MCF 10A (cell line): ENCODE results near the gene GFM1. TPM values are rescaled to one million over a fixed set of nuclear protein-coding genes. Genes with fewer than 3 reads are reported as not detected.

Source experiments
- BruUV-seq: library from RNA; stranded (reverse); fragments of 400-500 nt; replicated peaks from 2 replicates; lab custom pipeline; 2021; lab: Mats Ljungman, UMichigan
- CTCF ChIA-PET: fragments of 300-600 bp; sonication (Branson Sonifier 250); formaldehyde crosslinking; extraction: SDS; loops from one replicate; lab custom pipeline; 2021; ENCODE audit warnings: antibody characterized with exemption, inconsistent platforms; lab: Yijun Ruan, JAX
- POLR2A ChIA-PET: fragments of 300-600, 350-650 bp; sonication (Branson Sonifier 250); formaldehyde crosslinking; extraction: SDS; loops from one replicate; lab custom pipeline; 2020; ENCODE audit warnings: antibody characterized with exemption, inconsistent platforms; lab: Yijun Ruan, JAX
- DNase-seq: peaks from one replicate; pipeline ENCODE4 v3.0.0-alpha.2; 2018; ENCODE audit not compliant: unreplicated experiment
- H3K27ac Mint-ChIP-seq: one replicate; pipeline ENCODE4 v1.8.0; 2022; ENCODE audit warnings: mild to moderate bottlenecking, low read depth, mixed read lengths; ENCODE audit not compliant: unreplicated experiment
- H3K27me3 Mint-ChIP-seq: one replicate; pipeline ENCODE4 v1.8.0; 2022; ENCODE audit warnings: mixed read lengths; ENCODE audit not compliant: insufficient read depth, unreplicated experiment
- H3K36me3 Mint-ChIP-seq: one replicate; pipeline ENCODE4 v1.8.0; 2022; ENCODE audit warnings: mild to moderate bottlenecking, moderate library complexity, mixed read lengths; ENCODE audit not compliant: insufficient read depth, unreplicated experiment
- H3K4me1 Mint-ChIP-seq: one replicate; pipeline ENCODE4 v1.8.0; 2022; ENCODE audit warnings: mixed read lengths; ENCODE audit not compliant: insufficient read depth, unreplicated experiment
- H3K4me3 Mint-ChIP-seq: one replicate; pipeline ENCODE4 v1.8.0; 2022; ENCODE audit warnings: mild to moderate bottlenecking, moderate library complexity, mixed read lengths; ENCODE audit not compliant: unreplicated experiment
- H3K9me3 Mint-ChIP-seq: one replicate; pipeline ENCODE4 v1.8.0; 2022; ENCODE audit warnings: mixed read lengths; ENCODE audit not compliant: unreplicated experiment
- CTCF ChIP-seq: fragments of 200-600 bp; IDR thresholded peaks from one replicate; pipeline ENCODE4 v1.8.0; 2022; ENCODE audit warnings: antibody characterized with exemption, mild to moderate bottlenecking; ENCODE audit not compliant: unreplicated experiment
- intact Hi-C: fragments of 100-400 bp; cut with micrococcal nuclease; formaldehyde crosslinking; loops from 2 replicates; pipeline ENCODE4 v1.14.1; 2022
- total RNA-seq: library from RNA; stranded (reverse); gene quantifications from 2 replicates; pipeline ENCODE4 v1.2.3, GENCODE V29; 2022

GFM1 gene
- total RNA-seq, 1 experiment from 2014 or later = 53.9 TPM

- ChIA-PET CTCF (interaction anchor here (0.6 to 0.9 kb wide), 4 partner anchors 8 to 1120 kb away, joined by 3 read pairs; partner anchors contain the start of gene GFM1), POLR2A (interaction anchor here (1.0 kb wide), 1 partner anchor 19 kb away, joined by 3 read pairs; no protein-coding TSS in a partner anchor)
- H3K36me3 Mint-ChIP-seq = peaks cover 89% of the 10 kb centered on the region
- H3K27me3 Mint-ChIP-seq = no peaks in the 10 kb centered on the region
- no TSS peak for BruUV-seq
- H3K4me1 Mint-ChIP-seq = no peaks in the 10 kb centered on the region
- TF ChIP-seq CTCF = no peak
- DNase-seq = no peak
- H3K27ac Mint-ChIP-seq = no peak overlapping the region
- no peaks in the 10 kb centered on the region for H3K9me3 Mint-ChIP-seq
- H3K4me3 Mint-ChIP-seq = no peak overlapping the region
- intact Hi-C loops = no loop called here
Measured at GRCh38 chr3:158652463-158652862, 8.1 kb downstream of the GFM1 start.

- intact Hi-C loops = loop anchor here (1.0 to 5.0 kb wide), 2 partner anchors 68 to 132 kb away; no protein-coding TSS in a partner anchor
- Mint-ChIP-seq H3K4me3 (no peak overlapping the region), H3K4me1 (no peaks in the 10 kb centered on the region), H3K27ac (no peak overlapping the region), H3K27me3 (no peaks in the 10 kb centered on the region), H3K36me3 (peaks cover 55% of the 10 kb centered on the region), H3K9me3 (no peaks in the 10 kb centered on the region)
- DNase-seq = no peak
- CTCF ChIA-PET = interaction anchor here (0.5 to 4.3 kb wide), 27 partner anchors 9 to 1981 kb away, joined by 3 to 72 read pairs (median 3); partner anchors contain the start of genes GFM1 and LXN
- POLR2A ChIA-PET = interaction anchor here (0.8 to 2.6 kb wide), 5 partner anchors 10 to 143 kb away, joined by 3 to 12 read pairs (median 5); partner anchors contain the start of genes LXN and MFSD1
- BruUV-seq = no TSS peak
- no peak for TF ChIP-seq CTCF
Measured at GRCh38 chr3:158658889-158659288, 14.6 kb downstream of the GFM1 start.

- BruUV-seq = no TSS peak
- DNase-seq = peak; percentile 74
- Mint-ChIP-seq H3K4me3 (no peak overlapping the region), H3K9me3 (no peaks in the 10 kb centered on the region), H3K27ac (no peak overlapping the region), H3K36me3 (peaks cover 48% of the 10 kb centered on the region), H3K27me3 (no peaks in the 10 kb centered on the region), H3K4me1 (no peaks in the 10 kb centered on the region)
- POLR2A ChIA-PET = interaction anchor here (0.6 to 2.6 kb wide), 4 partner anchors 9 to 975 kb away, joined by 3 to 12 read pairs (median 8); partner anchors contain the start of gene LXN
- intact Hi-C loops = loop anchor here (1.0 to 5.0 kb wide), 3 partner anchors 68 to 593 kb away; no protein-coding TSS in a partner anchor
- peak; percentile 69 for TF ChIP-seq CTCF
- CTCF ChIA-PET = interaction anchor here (0.5 to 4.3 kb wide), 31 partner anchors 8 to 1981 kb away, joined by 3 to 72 read pairs (median 3); partner anchors contain the start of genes GFM1 and LXN
Measured at GRCh38 chr3:158659454-158660237, 15.3 kb downstream of the GFM1 start.

GRCh38 chr3:158660711-158661110 lies 16.4 kb downstream of the GFM1 start:
- POLR2A ChIA-PET = interaction anchor here (0.6 to 2.6 kb wide), 5 partner anchors 10 to 974 kb away, joined by 3 to 12 read pairs (median 4); partner anchors contain the start of gene LXN
- H3K27ac Mint-ChIP-seq = no peak overlapping the region

More at GRCh38 chr3:158660711-158661110, 16.4 kb downstream of the GFM1 start:
- Mint-ChIP-seq H3K4me3 (no peak overlapping the region), H3K4me1 (no peaks in the 10 kb centered on the region), H3K9me3 (no peaks in the 10 kb centered on the region), H3K36me3 (peaks cover 50% of the 10 kb centered on the region), H3K27me3 (no peaks in the 10 kb centered on the region)
- no peak for TF ChIP-seq CTCF
- intact Hi-C loops = loop anchor here (5.0 kb wide), 1 partner anchor 592 kb away; no protein-coding TSS in a partner anchor
- CTCF ChIA-PET = interaction anchor here (0.6 to 4.3 kb wide), 15 partner anchors 11 to 1275 kb away, joined by 3 to 72 read pairs (median 6); partner anchors contain the start of genes GFM1 and LXN
- no TSS peak for BruUV-seq
- DNase-seq = no peak
